ENCODE data around the gene POLR2L.

The POLR2L gene

GRCh38 chr11:868394-868793, 26.1 kb upstream of the POLR2L start:
- Histone ChIP-seq H3K4me2 (ENCODE audit: low read length) (no peak overlapping the region), H3K4me1 (ENCODE audit: control insufficient read depth, insufficient read depth, low read length) (peaks cover 9% of the 10 kb centered on the region), H3K27me3 (ENCODE audit: control insufficient read depth, insufficient read depth, low read length) (no peaks in the 10 kb centered on the region), H3K9me3 (replicated peaks; ENCODE audit: low read length) (no peaks in the 10 kb centered on the region), H3K4me3 (ENCODE audit: low read length) (no peak overlapping the region), H3K9ac (ENCODE audit: low read depth, low read length) (no peak overlapping the region), H3K36me3 (ENCODE audit: insufficient read depth, low read length) (peaks cover 40% of the 10 kb centered on the region)

DNA sequence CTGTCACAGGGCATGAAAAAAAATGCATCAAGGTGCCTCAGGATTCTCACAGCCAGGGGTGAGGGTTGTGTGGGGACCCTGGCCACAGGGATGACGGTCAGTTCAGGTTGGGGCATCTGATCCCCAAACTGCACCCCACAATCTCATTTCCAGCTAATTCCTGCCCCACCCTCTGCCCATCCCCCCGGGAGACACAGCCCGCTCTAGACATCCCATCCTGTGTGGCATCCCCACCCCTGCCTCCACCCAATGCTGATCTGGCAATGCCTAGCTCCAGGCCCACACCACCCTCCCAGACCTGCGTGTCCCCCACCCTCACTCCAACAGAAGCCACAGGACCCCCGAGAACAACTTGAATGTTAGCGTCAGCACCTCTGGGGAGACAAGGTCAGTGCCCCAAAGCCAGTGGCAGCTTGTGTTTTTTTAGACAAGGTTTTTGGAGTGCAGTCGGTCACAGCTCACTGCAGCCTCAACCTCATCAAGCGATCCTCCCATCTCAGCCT, 25.6 kb upstream of the POLR2L start:
- Histone ChIP-seq H3K4me2 (ENCODE audit: low read length) (no peak overlapping the region), H3K9ac (ENCODE audit: low read depth, low read length) (no peak overlapping the region), H3K36me3 (ENCODE audit: insufficient read depth, low read length) (peaks cover 45% of the 10 kb centered on the region), H3K4me1 (ENCODE audit: control insufficient read depth, insufficient read depth, low read length) (peaks cover 9% of the 10 kb centered on the region), H3K9me3 (replicated peaks; ENCODE audit: low read length) (no peaks in the 10 kb centered on the region), H3K4me3 (ENCODE audit: low read length) (no peak overlapping the region), H3K27me3 (ENCODE audit: control insufficient read depth, insufficient read depth, low read length) (no peaks in the 10 kb centered on the region)

- peaks cover 51% of the 10 kb centered on the region for H3K36me3 ChIP-seq (ENCODE audit: insufficient read depth, low read length)
- no peaks in the 10 kb centered on the region for H3K4me1 ChIP-seq (ENCODE audit: control insufficient read depth, insufficient read depth, low read length)
- H3K4me2 ChIP-seq (ENCODE audit: low read length) = no peak overlapping the region
- H3K4me3 ChIP-seq (ENCODE audit: low read length) = no peak overlapping the region
- H3K9ac ChIP-seq (ENCODE audit: low read depth, low read length) = no peak overlapping the region
- H3K9me3 ChIP-seq (replicated peaks; ENCODE audit: low read length) = no peaks in the 10 kb centered on the region
- no peaks in the 10 kb centered on the region for H3K27me3 ChIP-seq (ENCODE audit: control insufficient read depth, insufficient read depth, low read length)
Measured at GRCh38 chr11:866481-866880, 24.2 kb upstream of the POLR2L start.

GRCh38 chr11:865462-866430, 23.4 kb upstream of the POLR2L start:
- H3K27me3 ChIP-seq (ENCODE audit: control insufficient read depth, insufficient read depth, low read length) = no peaks in the 10 kb centered on the region
- H3K36me3 ChIP-seq (ENCODE audit: insufficient read depth, low read length) = peaks cover 51% of the 10 kb centered on the region
- no peaks in the 10 kb centered on the region for H3K4me1 ChIP-seq (ENCODE audit: control insufficient read depth, insufficient read depth, low read length)
- no peak overlapping the region for H3K4me2 ChIP-seq (ENCODE audit: low read length)
- no peaks in the 10 kb centered on the region for H3K9me3 ChIP-seq (replicated peaks; ENCODE audit: low read length)
- H3K4me3 ChIP-seq (ENCODE audit: low read length) = no peak overlapping the region
- no peak overlapping the region for H3K9ac ChIP-seq (ENCODE audit: low read depth, low read length)

- Histone ChIP-seq H3K27me3 (ENCODE audit: control insufficient read depth, insufficient read depth, low read length) (no peaks in the 10 kb centered on the region), H3K9me3 (replicated peaks; ENCODE audit: low read length) (no peaks in the 10 kb centered on the region), H3K4me1 (ENCODE audit: control insufficient read depth, insufficient read depth, low read length) (peaks cover 2% of the 10 kb centered on the region), H3K4me2 (ENCODE audit: low read length) (no peak overlapping the region), H3K36me3 (ENCODE audit: insufficient read depth, low read length) (peaks cover 51% of the 10 kb centered on the region), H3K4me3 (ENCODE audit: low read length) (no peak overlapping the region), H3K9ac (ENCODE audit: low read depth, low read length) (no peak overlapping the region)
Measured at GRCh38 chr11:864898-865297, 22.6 kb upstream of the POLR2L start.

DNA sequence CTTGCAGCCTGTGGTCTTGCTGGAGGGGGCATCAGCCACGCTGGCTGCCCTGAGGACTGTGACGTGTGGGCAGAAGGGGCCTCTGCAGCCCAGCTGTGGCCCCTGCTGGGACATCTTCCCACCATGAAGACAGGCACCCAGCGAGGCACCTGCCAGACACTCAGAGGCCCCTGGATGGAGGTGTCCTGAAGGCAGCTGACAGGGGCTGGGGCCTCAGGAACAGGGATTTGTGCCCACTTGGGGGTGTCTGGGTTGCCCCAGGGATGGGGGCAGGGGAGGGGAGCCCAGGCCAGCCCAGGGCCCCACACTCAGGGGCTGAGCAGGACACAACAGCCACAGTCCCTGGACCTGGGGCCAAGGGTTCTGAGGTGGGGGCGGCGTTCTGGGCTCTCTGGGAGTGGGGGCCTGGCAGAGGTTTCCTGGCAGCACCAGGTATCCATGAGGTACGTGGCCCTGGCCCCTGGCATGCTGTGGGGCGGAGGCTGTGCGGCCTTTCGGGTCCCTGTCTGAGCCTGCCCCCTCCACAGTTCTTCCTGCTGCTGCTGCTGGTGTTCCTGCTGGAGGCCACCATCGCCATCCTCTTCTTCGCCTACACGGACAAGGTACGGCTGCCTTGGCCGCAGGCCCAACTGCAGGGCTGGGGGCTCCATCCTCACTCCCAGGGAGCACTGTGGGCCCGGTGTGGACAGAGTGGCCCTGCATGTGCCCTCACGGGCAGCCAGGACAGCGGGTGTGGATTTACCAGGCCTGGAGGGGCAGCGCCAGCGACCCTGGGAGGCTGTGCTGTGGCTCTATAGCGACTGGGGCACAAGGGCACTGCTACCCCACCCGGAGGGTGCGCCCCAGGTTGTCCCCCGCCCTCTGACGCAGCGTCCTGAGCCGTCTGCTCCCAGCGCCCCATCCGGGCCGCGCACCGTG, 21.8 kb upstream of the POLR2L start:
- no peak overlapping the region for H3K4me2 ChIP-seq (ENCODE audit: low read length)
- no peaks in the 10 kb centered on the region for H3K27me3 ChIP-seq (ENCODE audit: control insufficient read depth, insufficient read depth, low read length)
- peaks cover 8% of the 10 kb centered on the region for H3K4me1 ChIP-seq (ENCODE audit: control insufficient read depth, insufficient read depth, low read length)
- H3K4me3 ChIP-seq (ENCODE audit: low read length) = no peak overlapping the region
- H3K9me3 ChIP-seq (replicated peaks; ENCODE audit: low read length) = no peaks in the 10 kb centered on the region
- H3K9ac ChIP-seq (ENCODE audit: low read depth, low read length) = no peak overlapping the region
- peaks cover 51% of the 10 kb centered on the region for H3K36me3 ChIP-seq (ENCODE audit: insufficient read depth, low read length)

GRCh38 chr11:863023-863909, 20.9 kb upstream of the POLR2L start:
- Histone ChIP-seq H3K9me3 (replicated peaks; ENCODE audit: low read length) (no peaks in the 10 kb centered on the region), H3K9ac (ENCODE audit: low read depth, low read length) (no peak overlapping the region), H3K4me2 (ENCODE audit: low read length) (no peak overlapping the region), H3K4me1 (ENCODE audit: control insufficient read depth, insufficient read depth, low read length) (peaks cover 8% of the 10 kb centered on the region), H3K27me3 (ENCODE audit: control insufficient read depth, insufficient read depth, low read length) (no peaks in the 10 kb centered on the region), H3K4me3 (ENCODE audit: low read length) (no peak overlapping the region), H3K36me3 (ENCODE audit: insufficient read depth, low read length) (peaks cover 49% of the 10 kb centered on the region)

DNA sequence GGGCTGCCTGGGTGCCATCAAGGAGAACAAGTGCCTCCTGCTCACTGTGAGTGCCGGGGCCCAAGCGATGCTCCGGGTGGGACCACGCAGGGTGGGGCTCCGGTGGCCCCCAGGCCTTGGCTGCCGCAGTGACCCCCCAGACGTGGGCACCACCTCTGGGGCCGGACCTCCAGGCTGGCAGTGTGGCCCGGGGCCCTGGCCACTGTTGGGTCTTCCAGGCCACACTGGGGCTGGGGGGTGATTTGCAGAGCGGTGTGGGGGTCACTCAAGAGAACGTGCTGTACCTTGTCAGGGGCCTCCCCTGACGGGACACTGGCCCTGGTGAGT, 20.3 kb upstream of the POLR2L start:
- Histone ChIP-seq H3K9ac (ENCODE audit: low read depth, low read length) (no peak overlapping the region), H3K36me3 (ENCODE audit: insufficient read depth, low read length) (peaks cover 53% of the 10 kb centered on the region), H3K27me3 (ENCODE audit: control insufficient read depth, insufficient read depth, low read length) (no peaks in the 10 kb centered on the region), H3K9me3 (replicated peaks; ENCODE audit: low read length) (no peaks in the 10 kb centered on the region), H3K4me1 (ENCODE audit: control insufficient read depth, insufficient read depth, low read length) (peaks cover 8% of the 10 kb centered on the region), H3K4me3 (ENCODE audit: low read length) (no peak overlapping the region), H3K4me2 (ENCODE audit: low read length) (no peak overlapping the region)

DNA sequence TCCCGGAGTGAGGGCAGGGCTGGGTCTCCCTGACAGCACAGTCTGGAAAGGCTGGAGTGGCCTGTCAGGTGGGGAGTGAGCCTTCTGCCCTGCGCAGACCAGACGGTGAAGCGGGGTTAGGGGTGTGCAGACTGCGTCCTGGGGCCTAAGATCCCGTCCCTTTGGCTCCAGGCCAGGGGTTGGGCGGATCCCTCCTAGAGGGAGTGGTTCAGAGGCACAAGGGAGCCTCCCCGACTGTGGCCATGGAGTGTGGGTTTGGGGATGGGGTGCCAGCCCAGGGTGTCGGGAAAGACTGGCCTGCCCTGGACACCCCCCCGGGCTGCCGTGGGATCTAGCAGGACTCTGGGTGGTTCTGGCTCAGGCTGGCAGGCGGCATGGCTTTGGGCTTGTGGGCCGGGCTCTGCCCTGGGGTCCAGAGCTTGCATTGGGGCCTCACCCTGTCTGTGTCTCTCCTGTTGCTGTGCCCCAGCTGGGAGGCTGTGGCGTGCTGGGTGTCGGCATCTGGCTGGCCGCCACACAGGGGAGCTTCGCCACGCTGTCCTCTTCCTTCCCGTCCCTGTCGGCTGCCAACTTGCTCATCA, 19.8 kb upstream of the POLR2L start:
- no peak overlapping the region for H3K9ac ChIP-seq (ENCODE audit: low read depth, low read length)
- no peaks in the 10 kb centered on the region for H3K27me3 ChIP-seq (ENCODE audit: control insufficient read depth, insufficient read depth, low read length)
- H3K4me1 ChIP-seq (ENCODE audit: control insufficient read depth, insufficient read depth, low read length) = peaks cover 8% of the 10 kb centered on the region
- H3K9me3 ChIP-seq (replicated peaks; ENCODE audit: low read length) = no peaks in the 10 kb centered on the region
- H3K36me3 ChIP-seq (ENCODE audit: insufficient read depth, low read length) = peaks cover 53% of the 10 kb centered on the region
- no peak overlapping the region for H3K4me3 ChIP-seq (ENCODE audit: low read length)
- H3K4me2 ChIP-seq (ENCODE audit: low read length) = no peak overlapping the region

DNA sequence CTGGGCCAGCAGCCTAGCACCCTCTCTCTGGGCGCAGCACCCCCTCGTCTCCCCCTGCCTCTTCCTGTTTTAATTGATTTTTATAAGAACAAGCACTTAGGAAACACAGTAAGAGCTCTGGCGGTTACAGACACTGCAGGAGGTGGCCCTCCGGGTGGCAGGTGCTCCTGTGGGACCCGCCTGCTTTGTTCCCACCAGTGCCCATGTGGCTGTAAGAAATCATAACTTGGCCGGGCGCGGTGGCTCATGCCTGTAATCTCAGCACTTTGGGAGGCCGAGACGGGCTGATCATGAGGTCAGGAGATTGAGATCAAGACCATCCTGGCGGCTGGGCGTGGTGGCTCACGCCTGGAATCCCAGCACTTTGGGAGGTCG, 18.8 kb upstream of the POLR2L start:
- Histone ChIP-seq H3K9me3 (replicated peaks; ENCODE audit: low read length) (no peaks in the 10 kb centered on the region), H3K27me3 (ENCODE audit: control insufficient read depth, insufficient read depth, low read length) (no peaks in the 10 kb centered on the region), H3K36me3 (ENCODE audit: insufficient read depth, low read length) (peaks cover 44% of the 10 kb centered on the region), H3K4me2 (ENCODE audit: low read length) (no peak overlapping the region), H3K4me1 (ENCODE audit: control insufficient read depth, insufficient read depth, low read length) (peaks cover 8% of the 10 kb centered on the region), H3K9ac (ENCODE audit: low read depth, low read length) (no peak overlapping the region), H3K4me3 (ENCODE audit: low read length) (no peak overlapping the region)

Data from skeletal muscle satellite cell (primary cell).